ENCODE results near the gene CEP63.

The CEP63 gene

DNA sequence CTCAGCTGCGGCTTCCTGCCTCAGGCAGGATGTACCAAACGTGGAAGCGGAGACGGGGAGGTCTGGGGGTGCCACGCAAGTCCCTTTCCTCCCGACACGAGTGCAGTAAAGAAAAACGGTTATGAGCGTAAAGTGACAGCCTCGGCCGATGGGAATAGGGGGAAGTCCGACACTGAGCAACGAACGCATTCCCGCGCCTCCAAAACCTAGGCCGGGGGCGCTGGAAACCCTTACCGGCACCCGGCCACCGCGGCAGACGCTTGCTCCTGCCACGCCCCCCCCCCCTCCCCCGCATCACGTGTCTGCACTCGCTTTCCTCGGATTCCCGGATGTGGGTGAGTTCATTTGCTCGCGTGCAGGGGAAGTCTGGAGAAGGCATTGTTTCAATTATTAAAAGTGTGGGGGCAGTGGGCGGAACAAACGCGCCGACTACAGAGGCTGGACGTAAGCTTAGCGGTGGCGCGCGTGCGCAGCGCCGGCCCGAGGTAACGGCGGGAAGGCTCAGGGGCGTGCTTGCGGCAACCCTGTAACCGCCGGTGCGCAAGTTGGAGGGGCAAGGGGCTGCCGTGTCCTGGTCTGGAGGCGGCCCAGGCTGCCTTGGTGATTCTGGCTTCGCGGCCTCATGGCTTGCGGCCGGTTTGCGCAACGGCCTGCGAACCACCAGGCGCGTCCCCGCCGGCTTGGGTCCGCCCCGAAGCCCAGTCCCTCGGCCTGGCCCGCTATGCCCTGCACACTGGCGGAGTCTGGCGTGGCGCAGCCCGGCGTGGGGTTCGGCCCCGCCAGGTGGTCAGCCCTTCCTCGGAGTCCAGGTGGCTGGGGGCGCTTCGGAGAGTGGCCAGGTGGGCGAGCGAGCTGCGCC, at the start of gene CEP63, which contains the start of gene ANAPC13:
CEP63 (plus strand) TSS at position 340 of the 859 bp plus-strand sequence. CDS start 9,264 bp downstream, outside the sequence.
ANAPC13 (minus strand) TSS at position 268 of the 859 bp plus-strand sequence. CDS start 3,081 bp downstream, outside the sequence.
- peak; percentile 79 for DNase-seq

DNA sequence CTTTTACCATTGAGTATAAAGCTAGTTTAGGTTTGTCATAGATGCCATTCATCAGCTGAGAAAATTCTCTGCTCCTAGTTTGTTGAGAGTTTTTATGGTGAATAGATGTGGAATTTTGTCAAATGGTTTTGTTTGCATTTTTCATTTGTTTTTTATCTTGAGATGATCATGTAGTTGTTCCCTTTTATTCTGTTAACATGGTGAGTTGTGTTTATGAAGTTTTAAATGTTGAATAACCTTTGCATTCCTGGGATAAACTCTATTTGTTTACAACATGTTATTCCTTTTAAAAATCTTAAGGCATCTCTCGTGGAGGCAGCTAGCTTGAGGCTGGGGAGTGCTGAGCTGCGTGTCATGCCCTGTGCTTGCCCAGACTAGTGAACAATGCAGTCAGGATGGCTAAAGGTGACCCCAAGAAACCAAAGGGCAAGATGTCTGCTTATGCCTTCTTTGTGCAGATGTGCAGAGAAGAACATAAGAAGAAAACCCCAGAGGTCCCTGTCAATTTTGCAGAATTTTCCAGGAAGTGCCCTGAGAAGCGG, 48.6 kb upstream of the CEP63 start:
- no peak for DNase-seq

DNA sequence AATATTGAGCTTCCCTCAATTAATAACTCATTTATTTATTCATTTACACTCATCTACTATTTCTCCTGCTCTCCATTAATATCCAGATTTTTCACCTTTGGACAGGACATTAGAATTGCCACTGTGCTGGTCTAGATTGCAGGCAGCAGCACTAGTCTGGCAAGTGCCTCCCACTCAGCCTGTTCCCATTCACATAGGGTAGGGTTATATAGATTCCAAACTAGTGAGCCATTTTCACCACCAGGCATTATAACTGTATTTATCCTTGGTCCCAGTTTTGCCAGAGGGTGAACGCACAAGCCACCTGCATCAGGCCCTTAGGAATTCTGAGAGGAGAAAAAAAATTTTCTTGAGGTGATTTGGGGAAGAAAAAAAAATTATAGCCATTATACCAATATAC, 44.5 kb upstream of the CEP63 start:
- no peak for DNase-seq

DNA sequence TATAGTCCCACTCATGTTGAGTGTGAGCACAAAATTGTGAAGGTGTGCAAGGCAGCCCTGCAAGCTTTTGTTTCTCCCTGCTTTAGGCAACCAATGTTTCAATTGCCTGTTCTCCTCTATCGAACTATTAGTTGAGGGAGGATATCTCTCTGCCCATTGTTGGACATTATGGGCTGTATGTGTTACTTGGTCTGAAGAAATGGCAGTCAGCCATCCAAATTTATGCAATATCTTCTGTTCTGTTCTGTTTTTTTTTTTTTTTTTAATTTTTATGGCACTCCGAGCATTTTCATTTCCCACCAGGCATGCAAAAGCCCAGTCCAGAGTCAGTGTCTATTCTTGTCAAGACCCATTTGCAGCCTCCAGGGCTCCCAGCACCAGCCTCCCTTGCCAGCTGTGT, 44.0 kb upstream of the CEP63 start:
- DNase-seq, result no peak

DNA sequence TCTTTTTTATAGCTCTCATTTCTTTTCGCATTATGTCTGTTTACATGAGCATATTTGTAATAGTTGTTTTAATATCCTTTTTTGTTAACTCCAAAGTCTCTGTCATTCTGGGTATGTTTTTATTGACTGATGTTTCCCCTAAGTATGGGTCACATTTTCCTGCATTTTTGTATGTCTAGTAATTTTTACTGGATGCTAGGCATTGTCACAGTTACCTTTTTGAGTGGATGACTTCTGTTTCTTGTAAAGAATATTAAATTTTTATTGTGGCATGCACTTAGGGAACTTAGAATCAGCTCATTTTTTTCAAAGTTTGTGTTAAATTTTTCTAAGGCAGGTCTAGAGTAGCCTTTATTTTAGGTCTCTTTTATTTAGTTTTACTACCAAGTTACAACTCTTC, 40.8 kb upstream of the CEP63 start:
- no peak for DNase-seq

DNA sequence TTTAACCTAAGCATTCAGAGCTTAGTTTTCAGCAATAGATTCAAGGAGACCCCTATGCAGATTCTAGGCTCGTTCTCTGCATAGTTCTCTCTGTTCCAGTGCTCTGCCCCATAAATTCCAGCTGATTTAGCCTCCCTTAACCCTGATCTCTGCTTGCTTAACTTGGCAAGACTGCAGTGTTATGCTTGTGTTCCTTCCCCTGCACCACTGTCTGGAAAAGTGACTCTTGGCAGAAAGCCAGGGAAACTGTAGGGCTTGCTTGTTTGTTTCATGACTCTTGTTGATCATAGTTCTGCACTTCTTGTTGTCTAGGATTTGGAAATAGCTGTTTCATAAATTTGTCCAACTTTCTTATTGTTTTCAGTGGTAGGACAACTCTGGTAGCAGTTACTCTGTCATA, 40.2 kb upstream of the CEP63 start:
- no peak for DNase-seq

DNA sequence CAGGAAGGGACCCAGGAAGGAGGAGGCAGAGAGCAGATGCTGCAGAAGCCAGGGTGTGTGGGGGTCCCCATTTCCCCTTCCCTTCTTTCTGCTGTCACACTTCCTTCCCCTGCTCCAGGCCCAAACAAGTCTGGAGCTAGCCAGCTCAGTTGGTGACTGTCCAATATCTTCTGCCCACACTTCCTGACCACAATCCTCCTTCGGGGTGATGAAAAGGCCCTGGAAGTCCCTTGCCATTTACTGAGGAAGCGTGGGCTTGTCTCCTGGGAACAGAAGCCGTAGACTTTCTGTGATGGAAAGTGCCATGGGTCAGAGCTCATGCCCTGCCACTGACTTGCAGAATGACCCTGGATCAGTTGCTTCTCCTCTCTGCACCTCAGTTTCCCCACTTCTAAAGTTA, 39.1 kb upstream of the CEP63 start:
- no peak for DNase-seq

DNA sequence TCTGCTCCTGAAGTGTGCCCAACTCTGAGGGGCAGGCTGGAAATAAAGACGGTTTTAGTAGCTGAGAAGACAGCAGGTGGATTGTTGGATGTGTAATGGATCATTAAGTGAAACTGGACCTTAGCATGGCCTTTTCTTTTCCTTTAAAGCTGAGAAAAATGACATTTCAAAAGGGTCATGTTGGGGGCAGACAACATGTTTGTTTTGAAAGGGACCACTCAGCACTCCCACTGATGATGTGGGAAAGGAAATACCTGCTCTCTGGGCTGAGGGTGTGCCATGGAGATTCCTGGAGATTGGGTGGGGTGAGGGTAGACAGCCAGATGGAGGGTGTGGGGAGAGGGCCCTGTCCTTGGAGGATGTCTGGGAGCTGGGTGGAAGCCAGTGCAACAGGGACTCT, 38.5 kb upstream of the CEP63 start:
- DNase-seq, result no peak

DNA sequence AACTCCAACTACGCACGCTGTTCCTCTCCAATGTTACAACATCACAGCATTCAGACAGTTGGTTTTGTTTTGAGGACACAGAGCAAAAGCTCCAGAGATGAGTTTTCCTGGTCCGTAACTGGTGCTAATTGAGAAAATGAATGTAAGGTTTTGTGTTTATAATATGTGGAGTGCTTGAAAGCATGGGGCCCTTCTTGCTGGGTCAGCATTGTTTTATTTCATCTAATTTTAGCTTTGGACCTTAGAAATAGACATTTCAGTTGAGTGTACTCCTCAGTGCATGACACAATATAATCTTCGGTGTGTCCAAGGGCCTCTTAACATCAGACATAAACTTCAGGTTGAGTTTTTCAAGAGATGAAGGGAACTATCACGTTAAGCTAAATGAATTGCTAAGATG, 37.2 kb upstream of the CEP63 start:
- DNase-seq, result no peak

DNA sequence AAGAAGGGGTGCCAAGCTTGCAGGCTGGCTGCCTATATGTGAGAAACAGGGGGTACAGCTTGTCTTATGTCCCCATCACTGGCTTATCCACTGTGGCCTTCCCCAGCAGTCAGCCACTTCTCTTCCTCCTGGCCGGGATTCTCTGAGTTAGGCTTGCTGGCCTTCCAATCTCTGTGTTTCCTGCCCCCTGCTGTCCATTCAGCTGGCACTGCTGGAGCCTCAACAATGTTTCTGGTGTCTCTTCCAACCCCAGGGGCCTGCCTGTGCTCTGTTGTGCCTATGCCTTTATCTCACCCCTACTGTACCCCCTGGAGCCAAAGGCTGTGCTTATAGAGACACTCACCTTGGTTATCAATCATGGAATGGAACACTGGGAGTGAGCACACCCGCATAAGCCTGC, 36.6 kb upstream of the CEP63 start:
- no peak for DNase-seq

DNA sequence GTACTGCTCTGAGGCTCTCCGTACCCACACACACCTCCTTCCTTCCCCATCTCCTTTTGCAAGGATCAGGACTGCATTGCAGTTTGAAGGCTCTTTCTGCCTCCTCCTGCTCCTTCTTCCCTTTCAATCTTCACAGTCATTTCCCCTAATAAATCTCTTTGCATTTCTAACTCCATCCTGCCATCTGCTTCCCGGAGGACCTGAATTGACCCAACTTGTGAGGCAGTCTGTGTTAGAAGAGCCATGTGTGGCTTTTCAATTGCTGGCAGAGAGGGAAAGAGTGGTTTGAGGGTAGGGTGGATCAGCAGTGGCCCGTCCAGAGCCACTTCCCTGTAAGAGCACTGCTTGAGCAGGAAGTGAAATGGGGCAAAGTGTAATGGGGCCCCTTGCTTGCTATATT, 35.9 kb upstream of the CEP63 start:
- DNase-seq, result no peak

DNA sequence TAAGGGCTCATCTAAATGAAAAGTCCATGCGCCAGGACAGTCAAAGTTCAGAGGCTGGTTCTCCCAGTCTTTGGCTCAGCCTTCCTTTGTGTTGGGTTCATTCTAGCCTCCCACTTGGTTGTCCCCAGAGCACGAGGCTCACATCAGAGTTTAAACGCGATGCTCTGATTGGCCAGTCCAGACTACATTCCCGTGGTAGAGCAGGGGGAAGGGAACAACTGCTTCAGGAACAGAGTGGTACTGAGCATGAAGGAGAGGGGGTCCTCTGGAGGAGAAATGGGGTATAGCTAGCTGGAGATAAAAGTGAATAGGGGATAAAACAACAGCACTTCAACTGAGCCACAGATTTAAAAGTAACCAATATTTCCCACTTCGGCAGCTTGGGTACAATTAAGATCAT, 32.2 kb upstream of the CEP63 start:
- DNase-seq, result no peak

DNA sequence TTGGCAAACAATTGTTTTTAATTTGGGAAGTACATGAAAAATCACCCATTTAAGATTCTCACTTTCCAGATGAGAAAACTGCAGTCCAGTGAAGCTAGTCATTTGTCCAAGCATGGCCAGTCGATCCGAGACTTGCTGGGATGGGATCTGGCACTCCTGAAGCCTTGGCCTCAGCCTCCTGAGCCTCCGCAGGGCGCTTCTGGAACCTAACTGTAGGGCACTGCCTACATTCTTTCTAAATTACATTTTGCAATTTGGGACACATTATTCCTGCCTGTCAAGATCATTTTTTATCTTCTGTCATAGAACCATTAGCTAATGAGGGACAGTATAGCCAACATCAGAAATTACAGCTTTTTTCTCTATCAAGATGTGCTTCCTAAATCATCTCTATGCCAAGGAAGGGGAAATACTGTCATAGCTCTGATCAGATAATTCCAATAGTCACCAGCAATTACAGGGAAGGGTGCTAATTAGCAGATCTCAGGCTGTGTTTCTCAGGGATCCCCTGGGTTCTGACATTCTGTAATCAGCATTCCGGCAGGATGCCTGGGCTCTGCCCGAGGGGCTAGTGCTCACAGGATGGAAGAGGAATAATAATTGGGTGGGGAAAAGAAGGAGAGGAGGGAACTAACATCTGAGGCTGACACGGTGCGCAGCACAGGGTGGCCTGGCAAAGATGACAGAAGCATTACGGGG, 28.3 kb upstream of the CEP63 start:
- no peak for DNase-seq

DNA sequence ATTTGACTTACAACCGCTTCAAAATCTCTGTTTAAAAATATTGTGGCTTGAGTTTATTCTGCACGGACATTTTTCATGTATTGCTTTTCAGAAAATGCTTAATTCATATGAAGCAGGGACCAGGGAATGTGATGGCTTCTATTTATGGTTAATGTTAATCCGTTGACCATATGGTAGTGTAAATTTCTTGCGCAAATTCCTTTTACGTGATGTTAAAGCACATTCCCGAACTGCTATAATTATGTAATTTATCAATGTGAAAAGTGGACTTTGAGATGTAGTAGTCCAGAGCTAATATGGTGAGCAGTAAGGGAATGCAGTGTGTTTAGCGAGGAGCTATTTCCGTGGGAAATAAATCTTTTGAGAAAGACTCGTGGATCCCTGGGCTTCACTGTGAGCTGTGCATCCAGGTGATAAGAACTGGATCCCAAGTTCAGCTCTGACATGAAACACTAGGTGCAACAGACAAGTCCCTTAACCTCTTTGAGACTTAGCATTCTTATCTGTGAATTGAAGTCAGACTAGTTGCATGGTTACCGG, 27.4 kb upstream of the CEP63 start:
- no peak for DNase-seq

DNA sequence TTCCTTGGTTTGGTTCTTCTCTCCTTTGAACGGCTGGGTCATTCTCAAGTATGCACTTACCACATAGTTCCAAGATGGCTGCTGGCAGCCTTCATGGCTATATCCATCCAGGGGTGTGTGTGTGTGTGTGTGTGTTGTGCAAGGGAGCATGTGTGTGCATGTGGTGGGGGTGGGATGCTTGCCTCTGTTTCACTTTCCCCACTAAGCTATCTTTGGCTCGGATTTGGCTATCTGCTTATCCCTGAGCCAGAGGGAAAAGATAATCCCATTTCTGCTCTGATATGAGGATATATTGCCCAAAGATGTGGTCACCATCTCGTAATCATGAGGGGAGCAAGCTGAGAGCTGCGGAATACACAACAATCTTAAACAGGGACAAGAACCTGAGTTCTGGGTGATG, 26.3 kb upstream of the CEP63 start:
- DNase-seq, result no peak

DNA sequence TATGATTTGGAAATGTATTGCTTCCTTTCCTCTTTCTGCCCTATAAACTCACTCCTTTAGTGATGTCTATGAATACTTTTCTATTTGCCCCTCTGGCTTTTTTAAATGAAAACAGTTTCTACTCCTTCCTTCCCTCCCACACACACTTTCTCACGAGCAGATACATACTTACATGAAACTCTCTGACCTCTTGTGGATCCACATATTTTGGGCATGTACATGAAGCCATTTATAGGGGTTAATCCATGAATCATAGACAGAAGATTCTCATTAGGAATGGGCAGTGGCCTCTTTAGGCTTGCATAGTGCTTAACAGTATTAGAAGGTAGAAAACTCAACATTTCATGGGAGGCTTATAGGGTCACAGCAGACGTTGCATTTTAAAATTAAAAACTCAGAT, 24.9 kb upstream of the CEP63 start:
- no peak for DNase-seq

DNA sequence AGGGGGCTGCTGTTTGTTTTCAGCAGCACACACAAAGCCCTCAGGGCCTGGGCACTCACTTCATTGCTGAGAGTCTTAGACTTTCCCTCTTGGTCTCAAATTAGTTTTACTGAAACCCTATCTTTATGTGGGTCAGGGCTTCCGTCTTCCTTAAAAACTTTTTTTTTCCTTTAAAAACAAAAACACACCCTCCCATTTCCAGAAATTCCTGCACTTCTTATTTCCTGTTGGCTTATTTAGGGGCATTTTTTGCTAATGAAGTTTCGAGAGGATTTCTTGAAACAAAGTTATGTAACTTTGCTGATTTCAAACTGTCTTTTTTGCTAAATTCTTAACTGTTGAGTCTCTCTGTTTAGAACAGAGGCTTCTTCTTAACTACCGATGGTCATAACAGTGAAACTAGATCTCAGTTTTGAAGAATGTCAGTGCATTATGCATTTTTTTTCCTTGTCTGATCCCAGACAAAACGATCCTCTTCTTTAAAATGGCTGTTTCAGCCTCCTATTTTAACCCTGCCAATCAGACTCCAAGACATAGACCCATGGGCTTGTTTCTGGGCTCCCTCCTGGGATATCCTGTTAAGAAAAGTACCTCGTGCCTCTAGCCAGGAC, 23.4 kb upstream of the CEP63 start:
- DNase-seq, result no peak

DNA sequence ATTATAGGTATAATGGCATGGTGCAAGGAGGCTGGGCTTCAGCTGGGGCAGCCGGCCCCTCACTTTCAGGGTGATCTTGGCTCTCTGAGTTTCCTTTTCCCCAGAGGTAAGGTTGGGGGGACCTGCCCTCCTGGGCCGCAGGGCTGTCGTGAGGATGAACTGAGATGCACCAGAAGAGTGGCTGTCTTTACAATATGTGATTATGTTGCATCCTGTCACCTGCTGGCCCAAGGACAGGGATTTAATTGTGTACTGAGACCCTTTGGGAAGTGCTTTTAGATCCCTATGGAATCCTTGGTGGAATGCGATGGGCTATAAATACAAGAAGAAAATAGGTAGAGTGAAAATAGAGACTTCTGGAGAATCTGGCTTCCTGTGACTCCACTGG, 22.2 kb upstream of the CEP63 start:
- no peak for DNase-seq

DNA sequence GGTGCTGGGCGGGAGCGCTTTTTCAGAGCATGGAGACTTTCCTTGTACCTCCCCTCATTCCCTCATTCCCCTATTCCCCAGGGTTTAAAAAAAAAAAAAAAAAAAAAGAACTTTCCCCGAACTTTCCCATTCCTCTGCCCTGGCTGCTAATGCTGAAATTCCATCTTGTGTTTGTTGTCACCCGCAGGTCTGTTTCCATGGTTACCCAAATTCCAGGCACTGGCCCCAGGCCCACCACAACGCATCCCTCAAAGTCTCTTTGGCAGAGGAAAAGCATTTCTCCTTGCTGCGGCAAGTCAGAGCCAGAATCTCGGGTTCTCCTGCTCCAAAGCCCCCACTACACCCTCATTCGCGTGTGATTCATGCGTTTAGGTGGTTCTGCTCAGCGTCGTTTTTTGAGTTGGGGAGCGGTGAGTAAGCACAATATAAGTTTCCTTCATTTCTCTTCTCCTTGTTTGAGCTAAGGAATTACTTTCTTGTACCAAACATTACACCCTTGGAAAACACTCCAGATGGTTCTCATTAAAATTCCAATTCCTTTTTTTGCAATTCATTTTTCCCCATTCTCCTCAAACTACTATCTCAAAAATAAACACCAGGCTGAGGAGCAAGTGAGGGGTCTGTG, 21.7 kb upstream of the CEP63 start:
- no peak for DNase-seq

DNA sequence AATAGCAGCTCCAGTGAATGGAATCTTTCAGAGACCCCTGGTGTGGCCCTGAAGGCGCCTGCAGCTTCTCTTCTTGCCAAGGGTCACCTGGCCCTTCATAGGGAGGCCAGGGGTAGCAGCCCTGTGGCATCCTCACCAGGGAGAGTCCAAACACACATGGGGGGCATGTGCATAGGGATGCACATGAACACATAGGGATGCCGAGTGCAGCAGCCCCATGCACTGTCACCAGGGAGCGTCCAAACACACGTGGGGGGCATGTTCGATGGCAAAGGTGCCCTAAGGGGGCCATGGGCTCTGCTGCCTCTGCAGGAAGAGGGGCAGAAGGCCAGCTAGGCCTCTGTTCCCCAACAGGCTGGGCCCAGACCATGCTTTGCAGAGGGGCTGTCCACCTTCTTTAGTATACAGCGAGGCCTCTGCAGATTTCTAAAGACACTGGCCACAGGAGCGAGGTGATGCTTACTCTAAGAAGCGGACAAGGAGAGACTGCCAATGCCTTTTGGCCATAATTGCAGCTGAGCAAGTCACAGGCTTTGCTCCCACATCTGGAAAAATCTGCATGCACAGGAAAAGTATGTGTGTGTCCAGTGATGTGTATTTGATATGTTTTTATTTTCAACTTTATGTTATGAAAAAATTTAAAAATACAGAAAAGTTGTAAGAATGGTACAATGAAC, 21.0 kb upstream of the CEP63 start:
- no peak for DNase-seq

DNA sequence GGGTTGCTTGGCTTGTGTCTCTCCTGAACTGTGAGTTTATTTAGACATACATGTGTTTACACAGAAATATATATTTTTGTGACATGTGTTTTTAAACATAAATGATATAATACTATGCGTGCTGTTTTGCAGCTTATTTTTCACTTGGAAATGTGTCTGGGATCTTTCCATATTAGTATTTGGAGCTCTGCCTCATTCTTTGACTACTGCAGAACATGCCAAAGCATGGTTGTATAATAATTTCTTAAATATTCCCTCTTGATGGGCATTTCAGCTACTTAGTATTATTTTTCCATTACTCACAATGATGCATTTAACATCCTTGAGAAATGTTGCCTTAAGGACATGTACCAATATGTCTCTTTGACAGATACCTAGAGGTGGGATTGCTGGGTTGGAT, 19.5 kb upstream of the CEP63 start:
- no peak for DNase-seq

DNA sequence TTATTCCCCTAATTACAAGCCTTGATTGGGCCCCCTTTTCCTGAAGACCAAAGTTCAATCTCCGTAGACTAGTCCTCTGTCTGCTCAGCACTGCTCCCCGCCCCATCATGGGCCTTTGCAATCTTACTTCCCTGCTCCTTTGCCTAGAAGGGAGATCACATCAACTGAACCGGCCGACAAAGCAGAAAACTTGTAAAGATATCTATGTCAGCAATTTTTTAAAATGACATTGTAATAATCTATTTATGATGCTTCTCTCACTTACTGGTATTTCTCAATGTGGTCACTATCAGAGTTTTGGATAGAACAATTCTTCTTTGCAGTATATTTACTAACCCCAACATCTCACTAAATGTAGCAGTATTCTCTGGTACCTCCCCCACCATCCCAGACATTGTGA, 17.3 kb upstream of the CEP63 start:
- DNase-seq, result no peak
